Measurements from ENCODE around the gene CTDSP1.

DNA sequence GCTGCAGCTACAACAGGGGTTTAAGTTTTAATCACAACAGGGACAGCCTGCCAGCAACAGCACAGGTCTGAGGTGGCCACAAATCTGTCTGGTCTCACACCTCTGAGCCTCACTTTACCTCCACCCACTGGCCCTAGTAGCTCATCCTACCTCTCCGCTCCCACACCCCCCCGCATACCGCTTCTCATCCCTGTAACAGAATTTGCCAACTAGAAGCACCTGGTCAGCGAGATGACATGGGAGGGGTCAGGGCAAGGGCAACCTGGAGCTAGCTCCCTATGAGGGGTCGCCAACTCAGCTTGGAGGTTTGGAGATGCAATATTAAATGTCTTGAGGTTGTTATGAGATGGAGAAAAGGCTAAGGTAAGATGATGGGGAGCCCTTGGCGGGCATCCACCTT lies 35.5 kb upstream of the CTDSP1 start:
- TF ChIP-seq, protein P1, sequence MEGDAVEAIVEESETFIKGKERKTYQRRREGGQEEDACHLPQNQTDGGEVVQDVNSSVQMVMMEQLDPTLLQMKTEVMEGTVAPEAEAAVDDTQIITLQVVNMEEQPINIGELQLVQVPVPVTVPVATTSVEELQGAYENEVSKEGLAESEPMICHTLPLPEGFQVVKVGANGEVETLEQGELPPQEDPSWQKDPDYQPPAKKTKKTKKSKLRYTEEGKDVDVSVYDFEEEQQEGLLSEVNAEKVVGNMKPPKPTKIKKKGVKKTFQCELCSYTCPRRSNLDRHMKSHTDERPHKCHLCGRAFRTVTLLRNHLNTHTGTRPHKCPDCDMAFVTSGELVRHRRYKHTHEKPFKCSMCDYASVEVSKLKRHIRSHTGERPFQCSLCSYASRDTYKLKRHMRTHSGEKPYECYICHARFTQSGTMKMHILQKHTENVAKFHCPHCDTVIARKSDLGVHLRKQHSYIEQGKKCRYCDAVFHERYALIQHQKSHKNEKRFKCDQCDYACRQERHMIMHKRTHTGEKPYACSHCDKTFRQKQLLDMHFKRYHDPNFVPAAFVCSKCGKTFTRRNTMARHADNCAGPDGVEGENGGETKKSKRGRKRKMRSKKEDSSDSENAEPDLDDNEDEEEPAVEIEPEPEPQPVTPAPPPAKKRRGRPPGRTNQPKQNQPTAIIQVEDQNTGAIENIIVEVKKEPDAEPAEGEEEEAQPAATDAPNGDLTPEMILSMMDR (IDR thresholded peaks at IDR 0.05): no peak
- no peak for TF ChIP-seq POLR2A (IDR thresholded peaks at IDR 0.05)
- TF ChIP-seq POLR2AphosphoS5 (IDR thresholded peaks at IDR 0.05): no peak
- no peak for TF ChIP-seq EP300 (IDR thresholded peaks at IDR 0.05)
